ENCODE measurements around the gene BNIP3.

DNA sequence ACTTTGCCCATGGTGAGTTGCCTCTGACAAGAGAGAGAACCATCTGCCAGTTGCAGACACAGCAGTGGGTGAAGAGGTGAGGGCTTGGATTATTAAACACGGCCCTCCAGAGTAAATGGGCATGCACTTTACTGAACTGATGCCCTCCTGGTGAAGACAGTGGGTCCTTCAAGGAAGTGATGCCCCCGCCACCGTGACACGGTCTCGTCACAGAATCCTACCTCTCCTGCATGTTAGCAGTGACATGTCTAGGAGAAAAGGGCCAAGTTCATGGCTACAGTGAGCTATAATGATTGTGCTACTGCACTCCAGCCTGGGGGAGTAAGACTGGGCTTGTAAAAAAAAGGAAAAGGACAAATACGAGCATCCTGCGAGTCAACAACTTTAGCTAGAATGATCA is 2.4 kb downstream of the BNIP3 start:
- TF ChIP-seq POLR2A (IDR thresholded peaks at IDR 0.05; ENCODE audit: low read length) (no peak), GATA1 (IDR thresholded peaks at IDR 0.05; ENCODE audit: low read depth, low read length) (no peak)
